ENCODE measurements around the gene ZNF750. TPM values are rescaled to one million over a fixed set of nuclear protein-coding genes. Genes with fewer than 3 reads are reported as not detected.

Gene ZNF750
- total RNA-seq, 2 experiments from 2014 or later, result not detected

GRCh38 chr17:82810644-82811430 is 29.0 kb downstream of the ZNF750 start:
- no peaks in the 10 kb centered on the region for H3K9me3 Mint-ChIP-seq
- no peak overlapping the region for H3K27ac Mint-ChIP-seq
- DNase-seq, result no peak
- H3K4me1 Mint-ChIP-seq (ENCODE audit: low read depth), result peaks cover 4% of the 10 kb centered on the region
- CTCF ChIA-PET, result no interaction called here
- peaks cover 19% of the 10 kb centered on the region for H3K36me3 Mint-ChIP-seq (ENCODE audit: low read depth)
- H3K4me3 Mint-ChIP-seq, result no peak overlapping the region
- H3K27me3 Mint-ChIP-seq (ENCODE audit: low read depth), result no peaks in the 10 kb centered on the region
- intact Hi-C loops (cut with micrococcal nuclease), result no loop called here

GRCh38 chr17:82808921-82809905 is 30.6 kb downstream of the ZNF750 start:
- intact Hi-C loops (cut with micrococcal nuclease), result no loop called here
- CTCF ChIA-PET, result interaction anchor here (0.7 kb wide), 1 partner anchor 103 kb away, joined by 3 read pairs; no protein-coding TSS in a partner anchor
- Mint-ChIP-seq H3K36me3 (ENCODE audit: low read depth) (peaks cover 9% of the 10 kb centered on the region), H3K4me1 (ENCODE audit: low read depth) (no peaks in the 10 kb centered on the region), H3K4me3 (no peak overlapping the region), H3K27ac (no peak overlapping the region), H3K9me3 (no peaks in the 10 kb centered on the region), H3K27me3 (ENCODE audit: low read depth) (no peaks in the 10 kb centered on the region)
- no peak for DNase-seq

- Mint-ChIP-seq H3K27me3 (ENCODE audit: low read depth) (no peaks in the 10 kb centered on the region), H3K4me1 (ENCODE audit: low read depth) (no peaks in the 10 kb centered on the region), H3K9me3 (no peaks in the 10 kb centered on the region), H3K27ac (no peak overlapping the region), H3K36me3 (ENCODE audit: low read depth) (peaks cover 9% of the 10 kb centered on the region), H3K4me3 (no peak overlapping the region)
- intact Hi-C loops (cut with micrococcal nuclease), result no loop called here
- DNase-seq, result no peak
- CTCF ChIA-PET, result no interaction called here
Measured at GRCh38 chr17:82808006-82808405, 31.8 kb downstream of the ZNF750 start.

GRCh38 chr17:82807562-82807961 is 32.3 kb downstream of the ZNF750 start:
- no peak for DNase-seq
- peaks cover 9% of the 10 kb centered on the region for H3K36me3 Mint-ChIP-seq (ENCODE audit: low read depth)
- CTCF ChIA-PET, result no interaction called here
- no peaks in the 10 kb centered on the region for H3K4me1 Mint-ChIP-seq (ENCODE audit: low read depth)
- H3K9me3 Mint-ChIP-seq, result no peaks in the 10 kb centered on the region
- H3K27me3 Mint-ChIP-seq (ENCODE audit: low read depth), result no peaks in the 10 kb centered on the region
- no peak overlapping the region for H3K27ac Mint-ChIP-seq
- no peak overlapping the region for H3K4me3 Mint-ChIP-seq
- intact Hi-C loops (cut with micrococcal nuclease), result no loop called here

GRCh38 chr17:82807101-82807500 is 32.7 kb downstream of the ZNF750 start:
- Mint-ChIP-seq H3K36me3 (ENCODE audit: low read depth) (peaks cover 9% of the 10 kb centered on the region), H3K27me3 (ENCODE audit: low read depth) (no peaks in the 10 kb centered on the region), H3K27ac (no peak overlapping the region), H3K4me3 (no peak overlapping the region), H3K9me3 (no peaks in the 10 kb centered on the region), H3K4me1 (ENCODE audit: low read depth) (no peaks in the 10 kb centered on the region)
- no peak for DNase-seq
- intact Hi-C loops (cut with micrococcal nuclease), result no loop called here
- CTCF ChIA-PET, result no interaction called here

GRCh38 chr17:82806645-82807044 is 33.2 kb downstream of the ZNF750 start:
- H3K9me3 Mint-ChIP-seq, result no peaks in the 10 kb centered on the region
- H3K4me3 Mint-ChIP-seq, result no peak overlapping the region
- intact Hi-C loops (cut with micrococcal nuclease), result no loop called here
- no peak for DNase-seq
- H3K27ac Mint-ChIP-seq, result no peak overlapping the region
- H3K36me3 Mint-ChIP-seq (ENCODE audit: low read depth), result peaks cover 8% of the 10 kb centered on the region
- no peaks in the 10 kb centered on the region for H3K27me3 Mint-ChIP-seq (ENCODE audit: low read depth)
- CTCF ChIA-PET, result no interaction called here
- no peaks in the 10 kb centered on the region for H3K4me1 Mint-ChIP-seq (ENCODE audit: low read depth)

- CTCF ChIA-PET, result no interaction called here
- Mint-ChIP-seq H3K4me3 (no peak overlapping the region), H3K9me3 (peaks cover 3% of the 10 kb centered on the region), H3K36me3 (ENCODE audit: low read depth) (peaks cover 13% of the 10 kb centered on the region), H3K27me3 (ENCODE audit: low read depth) (no peaks in the 10 kb centered on the region), H3K27ac (no peak overlapping the region), H3K4me1 (ENCODE audit: low read depth) (peaks cover 2% of the 10 kb centered on the region)
- intact Hi-C loops (cut with micrococcal nuclease), result no loop called here
- no peak for DNase-seq
Measured at GRCh38 chr17:82805823-82806222, 34.0 kb downstream of the ZNF750 start.

- CTCF ChIA-PET, result no interaction called here
- intact Hi-C loops (cut with micrococcal nuclease), result no loop called here
- H3K4me3 Mint-ChIP-seq, result no peak overlapping the region
- H3K27me3 Mint-ChIP-seq (ENCODE audit: low read depth), result no peaks in the 10 kb centered on the region
- H3K36me3 Mint-ChIP-seq (ENCODE audit: low read depth), result peaks cover 10% of the 10 kb centered on the region
- peaks cover 2% of the 10 kb centered on the region for H3K4me1 Mint-ChIP-seq (ENCODE audit: low read depth)
- no peak overlapping the region for H3K27ac Mint-ChIP-seq
- DNase-seq, result no peak
- peaks cover 3% of the 10 kb centered on the region for H3K9me3 Mint-ChIP-seq
Measured at GRCh38 chr17:82805254-82805653, 34.6 kb downstream of the ZNF750 start.

GRCh38 chr17:82804442-82805191 is 35.2 kb downstream of the ZNF750 start:
- no peaks in the 10 kb centered on the region for H3K27me3 Mint-ChIP-seq (ENCODE audit: low read depth)
- DNase-seq, result no peak
- peaks cover 3% of the 10 kb centered on the region for H3K9me3 Mint-ChIP-seq
- no peak overlapping the region for H3K4me3 Mint-ChIP-seq
- H3K4me1 Mint-ChIP-seq (ENCODE audit: low read depth), result peaks cover 2% of the 10 kb centered on the region
- intact Hi-C loops (cut with micrococcal nuclease), result no loop called here
- no peak overlapping the region for H3K27ac Mint-ChIP-seq
- H3K36me3 Mint-ChIP-seq (ENCODE audit: low read depth), result peaks cover 15% of the 10 kb centered on the region
- CTCF ChIA-PET, result no interaction called here

- H3K27ac Mint-ChIP-seq, result no peak overlapping the region
- peaks cover 2% of the 10 kb centered on the region for H3K4me1 Mint-ChIP-seq (ENCODE audit: low read depth)
- H3K27me3 Mint-ChIP-seq (ENCODE audit: low read depth), result no peaks in the 10 kb centered on the region
- peaks cover 17% of the 10 kb centered on the region for H3K36me3 Mint-ChIP-seq (ENCODE audit: low read depth)
- peaks cover 3% of the 10 kb centered on the region for H3K9me3 Mint-ChIP-seq
- H3K4me3 Mint-ChIP-seq, result no peak overlapping the region
- DNase-seq, result no peak
- CTCF ChIA-PET, result no interaction called here
- intact Hi-C loops (cut with micrococcal nuclease), result no loop called here
Measured at GRCh38 chr17:82803606-82804005, 36.2 kb downstream of the ZNF750 start.

- no peaks in the 10 kb centered on the region for H3K27me3 Mint-ChIP-seq (ENCODE audit: low read depth)
- peaks cover 3% of the 10 kb centered on the region for H3K9me3 Mint-ChIP-seq
- H3K4me1 Mint-ChIP-seq (ENCODE audit: low read depth), result peaks cover 2% of the 10 kb centered on the region
- no peak overlapping the region for H3K4me3 Mint-ChIP-seq
- no peak overlapping the region for H3K27ac Mint-ChIP-seq
- CTCF ChIA-PET, result no interaction called here
- peaks cover 17% of the 10 kb centered on the region for H3K36me3 Mint-ChIP-seq (ENCODE audit: low read depth)
- DNase-seq, result no peak
- intact Hi-C loops (cut with micrococcal nuclease), result no loop called here
Measured at GRCh38 chr17:82803185-82803584, 36.6 kb downstream of the ZNF750 start.

GRCh38 chr17:82802075-82802780 is 37.6 kb downstream of the ZNF750 start:
- no peak for DNase-seq
- peaks cover 2% of the 10 kb centered on the region for H3K4me1 Mint-ChIP-seq (ENCODE audit: low read depth)
- CTCF ChIA-PET, result no interaction called here
- H3K36me3 Mint-ChIP-seq (ENCODE audit: low read depth), result peaks cover 14% of the 10 kb centered on the region
- no peaks in the 10 kb centered on the region for H3K27me3 Mint-ChIP-seq (ENCODE audit: low read depth)
- intact Hi-C loops (cut with micrococcal nuclease), result no loop called here
- H3K27ac Mint-ChIP-seq, result no peak overlapping the region
- peaks cover 3% of the 10 kb centered on the region for H3K9me3 Mint-ChIP-seq
- no peak overlapping the region for H3K4me3 Mint-ChIP-seq

Data from activated naive CD4-positive, alpha-beta T cell treated with anti-CD3 and anti-CD28 coated beads for 36 hours (primary cell).